Tibial artery (tissue), 4 donors: ENCODE measurements around the gene INCA1.

Experiments
- DNase-seq, 2 donors: peaks; one replicate each; pipeline ENCODE4 v3.0.0-alpha.2; 2019
- H3K27ac ChIP-seq, 2 donors: fragments of 200-600 bp; sonication (generic) in 1 of 2; 1 replicate in 1 of 2; 2 replicates in 1 of 2; pipeline ENCODE4 v1.5.1; 2018 to 2019; ENCODE audit warnings: mild to moderate bottlenecking in 1 of 2
- H3K27me3 ChIP-seq, 2 donors: fragments of 200-600 bp; sonication (generic) in 1 of 2; one replicate each; pipeline versions ENCODE4 v1.5.1 to v1.6.0; 2016 to 2019
- H3K36me3 ChIP-seq, 3 donors: fragments of 200-600 bp; sonication (generic) in 2 of 3; one replicate each; pipeline ENCODE4 v1.5.1; 2016 to 2019; ENCODE audit warnings: mild to moderate bottlenecking in 2 of 3
- H3K4me1 ChIP-seq, 4 donors: fragments of 200-600 bp; sonication (generic) in 2 of 4; 1 replicate in 3 of 4; 2 replicates in 1 of 4; pipeline ENCODE4 v1.5.1; 2016 to 2019
- H3K4me3 ChIP-seq, 2 donors: fragments of 200-600 bp; sonication (generic) in 1 of 2; 1 replicate in 1 of 2; 2 replicates in 1 of 2; pipeline ENCODE4 v1.5.1; 2018 to 2019; ENCODE audit warnings: mild to moderate bottlenecking in 2 of 2
- H3K9me3 ChIP-seq, 3 donors: fragments of 200-600 bp; sonication (generic) in 1 of 3; one replicate each; pipeline ENCODE4 v1.5.1; 2016 to 2019
- CTCF ChIP-seq, 2 experiments: fragments of 200-600 bp in 1 of 2; fragments of 450-650 bp in 1 of 2; IDR thresholded peaks; one replicate each; pipeline ENCODE4 v1.5.1; 2017 to 2019; ENCODE audit warnings: antibody characterized with exemption in 2 of 2, mild to moderate bottlenecking in 1 of 2, moderate library complexity in 1 of 2
- intact Hi-C: fragments of 100-400 bp; cut with DNase I; formaldehyde crosslinking; loops from one replicate; pipeline ENCODE4 v1.15.0; 2023; ENCODE audit warnings: low total_unique reads

INCA1 gene

GRCh38 chr17:4997302-4998026 is at the start of gene INCA1, which contains the start of gene KIF1C:
Gene INCA1, minus strand, starts transcription at chr17:4997522. Its CDS starts 3,085 bp downstream, at chr17:4994437.
Gene KIF1C, plus strand, starts transcription at chr17:4997950. Its CDS starts 2,297 bp downstream, at chr17:5000247.
- peak; percentile 24 to 43 for TF ChIP-seq CTCF (IDR thresholded peaks at IDR 0.05)
- peaks cover 14 to 18% (median 17%) of the 10 kb centered on the region in 3 donors for H3K36me3 ChIP-seq
- H3K9me3 ChIP-seq = no peaks in the 10 kb centered on the region
- peak; percentile 90 to 96 for DNase-seq
- peak within 1 kb of the TSS; percentile 94 to 97 for H3K27ac ChIP-seq
- no peaks in the 10 kb centered on the region for H3K27me3 ChIP-seq
- H3K4me3 ChIP-seq = peak within 1 kb of the TSS; percentile 85 to 100
- intact Hi-C loops = loop anchor here (1.0 to 5.0 kb wide), 2 partner anchors 30 to 50 kb away; partner anchors contain the start of genes PFN1 and SPAG7
- H3K4me1 ChIP-seq = peaks cover 0 to 37% (median 31%) of the 10 kb centered on the region in 4 donors

GRCh38 chr17:5045496-5045895 is 48.2 kb upstream of the INCA1 start:
- Histone ChIP-seq H3K27me3 (no peaks in the 10 kb centered on the region), H3K27ac (no peak overlapping the region), H3K4me1 (no peaks in the 10 kb centered on the region), H3K4me3 (no peak overlapping the region), H3K9me3 (no peaks in the 10 kb centered on the region), H3K36me3 (no peaks in the 10 kb centered on the region)
- no peak for DNase-seq
- TF ChIP-seq CTCF (IDR thresholded peaks at IDR 0.05) = no peak
- intact Hi-C loops = no loop called here

- no peaks in the 10 kb centered on the region for H3K36me3 ChIP-seq
- no peaks in the 10 kb centered on the region for H3K4me1 ChIP-seq
- no peak for TF ChIP-seq CTCF (IDR thresholded peaks at IDR 0.05)
- no peak overlapping the region for H3K27ac ChIP-seq
- no peaks in the 10 kb centered on the region for H3K9me3 ChIP-seq
- H3K27me3 ChIP-seq = no peaks in the 10 kb centered on the region
- H3K4me3 ChIP-seq = no peak overlapping the region
- intact Hi-C loops = no loop called here
- DNase-seq = no peak
Measured at GRCh38 chr17:5044630-5045029, 47.3 kb upstream of the INCA1 start.

GRCh38 chr17:5043524-5043923 is 46.2 kb upstream of the INCA1 start:
- Histone ChIP-seq H3K27ac (no peak overlapping the region), H3K4me3 (no peak overlapping the region), H3K9me3 (no peaks in the 10 kb centered on the region), H3K36me3 (no peaks in the 10 kb centered on the region), H3K4me1 (no peaks in the 10 kb centered on the region), H3K27me3 (no peaks in the 10 kb centered on the region)
- no peak for TF ChIP-seq CTCF (IDR thresholded peaks at IDR 0.05)
- no peak for DNase-seq
- intact Hi-C loops = no loop called here

- DNase-seq = no peak
- Histone ChIP-seq H3K27ac (no peak overlapping the region), H3K36me3 (no peaks in the 10 kb centered on the region), H3K9me3 (no peaks in the 10 kb centered on the region), H3K4me3 (no peak overlapping the region), H3K4me1 (no peaks in the 10 kb centered on the region), H3K27me3 (no peaks in the 10 kb centered on the region)
- intact Hi-C loops = no loop called here
- no peak for TF ChIP-seq CTCF (IDR thresholded peaks at IDR 0.05)
Measured at GRCh38 chr17:5042157-5043022, 45.1 kb upstream of the INCA1 start.
